ENCODE results near the gene PHKG2.

Gene PHKG2

GRCh38 chr16:30756781-30757100 is 8.5 kb downstream of the PHKG2 start:
- DNase-seq (ENCODE audit: low spot score) = no peak

DNA sequence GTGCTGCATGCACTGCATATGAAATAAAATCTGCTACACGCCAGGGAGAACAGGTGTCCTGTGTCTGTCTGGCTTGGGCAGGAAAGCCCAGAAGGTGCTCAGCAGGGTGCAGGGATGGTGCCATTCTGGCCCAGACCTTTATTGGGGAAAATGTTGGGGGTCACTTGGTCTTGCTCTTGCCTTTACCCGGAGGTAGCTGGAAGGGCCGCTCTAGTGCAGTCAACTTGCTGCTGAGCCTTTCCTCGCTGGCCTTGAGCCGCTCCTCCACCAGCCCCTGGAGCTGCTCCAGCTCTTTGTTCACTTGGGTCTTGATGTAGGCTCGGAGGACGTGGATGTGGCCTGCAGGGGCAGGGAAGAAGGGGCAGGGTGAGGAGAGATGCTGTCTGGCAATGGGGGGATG is 9.1 kb downstream of the PHKG2 start:
- DNase-seq (ENCODE audit: low spot score) = no peak

DNA sequence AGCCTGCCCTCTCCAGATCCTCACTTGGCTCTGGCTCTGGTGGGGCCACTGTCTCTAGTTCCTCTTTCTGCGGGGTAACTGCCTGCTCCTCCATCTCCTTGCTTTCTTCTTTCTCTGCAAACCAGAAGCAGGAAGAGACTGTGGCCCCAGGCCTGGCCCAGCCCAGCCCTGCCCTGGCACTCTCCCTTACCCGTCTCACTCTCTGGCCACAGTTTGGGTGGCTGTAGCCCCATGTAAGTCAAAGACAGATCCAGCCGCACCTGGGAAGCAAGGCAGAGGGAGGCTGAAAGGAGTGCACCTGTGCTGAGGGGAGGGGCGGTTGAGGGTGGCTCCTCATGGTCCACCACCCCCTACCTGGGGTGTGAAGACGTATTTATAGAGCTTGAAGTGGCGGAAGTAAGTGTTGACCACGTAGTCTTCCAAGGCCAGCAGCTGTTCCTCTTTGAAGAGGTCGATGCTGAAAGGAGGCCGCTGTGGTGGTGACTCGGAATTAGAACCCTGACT is 10.8 kb downstream of the PHKG2 start:
- no peak for DNase-seq (ENCODE audit: low spot score)

- DNase-seq (ENCODE audit: low spot score) = peak; percentile 30
Observed at GRCh38 chr16:30760001-30760559, 11.9 kb downstream of the PHKG2 start.

DNA sequence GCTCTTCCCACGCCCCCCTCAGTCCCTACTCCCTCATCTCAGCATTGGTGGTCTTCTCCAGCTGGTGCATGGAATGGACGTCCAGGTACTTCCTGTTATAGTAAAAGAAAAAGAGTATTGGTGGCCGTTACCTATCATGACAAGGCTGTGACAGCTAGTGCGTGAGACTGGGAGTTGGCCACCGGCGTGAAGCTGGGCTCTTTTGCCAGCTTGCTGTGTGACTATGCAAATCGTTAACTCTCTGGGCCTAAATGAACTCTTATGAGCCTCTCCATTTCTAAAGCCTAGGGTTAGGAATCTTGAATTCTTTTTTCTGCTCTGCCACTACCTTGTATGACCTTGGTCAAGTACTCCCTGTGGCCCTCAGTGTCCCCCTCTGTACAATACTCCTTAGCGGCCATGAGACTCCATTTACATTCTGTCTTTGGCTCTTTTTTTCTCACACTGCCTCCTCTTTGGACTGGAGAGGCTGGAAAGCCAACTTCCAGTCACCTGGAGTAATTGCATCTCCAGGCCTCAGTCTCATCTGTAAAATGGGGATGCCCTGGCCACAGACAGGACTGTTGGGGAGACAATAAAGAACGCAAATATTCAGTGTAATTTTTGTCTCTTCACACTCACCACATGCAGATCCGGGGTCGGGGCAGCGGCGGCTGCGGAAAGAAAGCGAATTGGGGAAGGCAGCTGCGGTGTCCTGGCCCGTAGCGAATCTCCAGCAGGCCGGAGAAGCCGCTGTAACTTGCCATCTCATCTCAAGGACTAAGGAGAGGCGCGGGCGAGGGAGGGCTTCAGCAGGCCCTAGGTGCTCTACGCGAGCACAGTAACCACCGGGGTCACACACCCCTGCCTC is 12.6 kb downstream of the PHKG2 start:
- DNase-seq (ENCODE audit: low spot score) = no peak

GRCh38 chr16:30761427-30761927 is 13.3 kb downstream of the PHKG2 start:
- DNase-seq (ENCODE audit: low spot score) = peak; percentile 67

GRCh38 chr16:30761928-30762902 is 14.0 kb downstream of the PHKG2 start, which contains the start of the genes CFAP119 and RNF40:
Gene CFAP119 (minus strand): TSS chr16:30762062. CDS start chr16:30761748, 314 bp downstream.
Gene RNF40 (plus strand): TSS chr16:30762322. CDS start chr16:30762546, 224 bp downstream.
- DNase-seq (ENCODE audit: low spot score) = peak; percentile 99

DNA sequence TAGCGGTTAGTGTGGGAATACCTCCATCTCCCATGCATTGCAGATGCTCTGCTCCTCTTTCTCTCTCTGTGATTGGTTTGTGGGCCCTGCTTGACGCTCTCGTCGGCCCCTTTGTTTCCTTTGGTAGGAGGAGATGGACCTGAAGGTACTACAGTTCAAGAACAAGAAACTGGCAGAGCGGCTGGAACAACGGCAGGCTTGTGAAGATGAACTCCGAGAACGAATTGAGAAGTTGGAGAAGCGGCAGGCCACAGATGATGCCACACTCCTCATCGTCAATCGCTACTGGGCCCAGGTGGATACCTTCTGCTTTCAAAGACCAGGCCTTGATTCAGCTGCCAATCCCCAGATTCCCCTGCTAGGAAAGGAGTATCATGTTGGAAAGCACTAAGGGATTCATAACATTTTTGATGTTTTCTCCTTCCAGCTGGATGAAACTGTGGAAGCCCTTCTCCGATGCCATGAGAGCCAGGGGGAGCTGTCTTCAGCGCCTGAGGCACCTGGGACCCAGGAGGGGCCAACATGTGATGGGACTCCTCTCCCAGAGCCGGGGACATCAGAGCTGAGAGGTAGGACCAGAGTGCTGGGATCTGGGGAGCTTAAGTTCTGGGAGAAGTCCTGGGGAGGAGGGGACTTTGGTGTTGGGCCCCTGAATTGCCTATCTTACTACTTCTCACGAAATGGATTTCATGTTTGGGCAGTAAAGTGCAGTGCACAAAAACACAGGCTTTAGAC is 14.9 kb downstream of the PHKG2 start:
- no peak for DNase-seq (ENCODE audit: low spot score)

DNA sequence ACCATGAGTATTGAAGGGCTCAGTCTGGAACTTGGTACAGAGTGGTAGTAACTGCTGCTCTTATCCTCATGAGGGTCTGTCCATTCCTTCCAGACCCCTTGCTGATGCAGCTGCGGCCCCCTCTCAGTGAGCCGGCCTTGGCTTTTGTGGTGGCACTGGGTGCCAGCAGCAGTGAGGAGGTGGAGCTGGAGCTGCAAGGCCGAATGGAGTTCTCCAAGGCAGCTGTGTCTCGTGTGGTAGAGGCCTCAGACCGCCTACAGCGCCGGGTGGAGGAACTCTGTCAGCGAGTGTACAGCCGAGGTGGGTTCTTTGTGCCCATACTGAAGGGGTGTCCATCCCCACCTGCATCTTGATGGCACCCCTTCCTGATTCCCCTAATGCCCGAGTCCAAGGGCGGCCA is 15.9 kb downstream of the PHKG2 start:
- DNase-seq (ENCODE audit: low spot score) = no peak

DNA sequence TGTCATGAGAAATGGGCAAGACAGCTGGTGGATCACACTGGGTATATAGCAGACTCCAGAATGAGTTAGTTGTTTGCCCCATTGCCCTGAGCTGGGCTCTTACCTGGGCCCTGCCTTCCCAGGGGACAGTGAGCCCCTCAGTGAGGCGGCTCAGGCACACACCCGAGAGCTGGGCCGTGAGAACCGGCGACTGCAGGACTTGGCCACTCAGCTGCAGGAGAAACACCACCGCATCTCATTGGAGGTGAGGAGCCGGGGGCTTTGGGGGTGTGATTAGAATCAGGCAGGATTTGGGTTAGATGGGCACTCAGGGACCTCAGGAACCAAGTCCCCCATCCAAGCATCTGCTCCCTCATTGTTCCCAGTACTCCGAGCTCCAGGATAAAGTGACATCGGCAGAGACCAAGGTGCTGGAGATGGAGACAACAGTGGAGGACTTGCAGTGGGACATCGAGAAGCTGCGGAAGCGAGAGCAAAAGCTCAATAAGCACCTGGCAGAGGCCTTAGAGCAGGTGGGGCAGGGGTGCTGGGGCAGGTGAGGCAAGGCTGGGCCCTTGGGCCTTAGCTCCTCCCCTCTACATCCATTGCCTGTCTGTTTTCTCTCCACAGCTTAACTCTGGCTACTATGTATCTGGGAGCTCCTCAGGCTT is 16.7 kb downstream of the PHKG2 start:
- no peak for DNase-seq (ENCODE audit: low spot score)

DNA sequence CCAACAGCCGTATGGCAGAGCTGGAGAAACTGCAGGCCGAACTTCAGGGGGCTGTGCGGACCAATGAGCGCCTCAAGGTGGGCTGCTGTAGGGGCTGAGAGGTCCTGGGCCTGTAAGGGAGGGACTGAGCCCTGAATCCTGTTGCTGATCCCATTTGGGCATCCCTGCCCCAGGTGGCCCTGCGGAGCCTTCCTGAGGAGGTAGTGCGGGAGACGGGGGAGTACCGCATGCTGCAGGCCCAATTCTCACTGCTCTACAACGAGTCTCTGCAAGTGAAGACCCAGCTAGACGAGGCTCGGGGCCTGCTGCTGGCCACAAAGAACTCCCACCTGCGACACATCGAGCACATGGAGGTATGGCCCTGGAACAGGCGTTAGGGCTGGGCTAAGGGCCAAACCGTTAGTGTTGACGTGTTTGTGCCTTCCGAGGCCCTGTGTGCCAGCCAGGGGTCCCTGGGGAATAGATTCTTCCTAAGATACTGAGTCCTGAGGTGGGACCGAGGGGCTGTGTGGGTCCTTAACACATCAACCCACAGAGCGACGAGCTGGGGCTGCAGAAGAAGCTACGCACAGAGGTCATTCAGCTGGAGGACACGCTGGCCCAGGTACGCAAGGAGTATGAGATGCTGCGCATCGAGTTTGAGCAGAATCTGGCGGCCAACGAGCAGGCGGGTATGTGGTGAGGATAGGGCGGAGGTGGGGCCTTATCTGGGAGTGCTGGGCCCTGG is 18.1 kb downstream of the PHKG2 start:
- DNase-seq (ENCODE audit: low spot score) = no peak

- no peak for DNase-seq (ENCODE audit: low spot score)
Observed at GRCh38 chr16:30766933-30767284, 18.7 kb downstream of the PHKG2 start.

DNA sequence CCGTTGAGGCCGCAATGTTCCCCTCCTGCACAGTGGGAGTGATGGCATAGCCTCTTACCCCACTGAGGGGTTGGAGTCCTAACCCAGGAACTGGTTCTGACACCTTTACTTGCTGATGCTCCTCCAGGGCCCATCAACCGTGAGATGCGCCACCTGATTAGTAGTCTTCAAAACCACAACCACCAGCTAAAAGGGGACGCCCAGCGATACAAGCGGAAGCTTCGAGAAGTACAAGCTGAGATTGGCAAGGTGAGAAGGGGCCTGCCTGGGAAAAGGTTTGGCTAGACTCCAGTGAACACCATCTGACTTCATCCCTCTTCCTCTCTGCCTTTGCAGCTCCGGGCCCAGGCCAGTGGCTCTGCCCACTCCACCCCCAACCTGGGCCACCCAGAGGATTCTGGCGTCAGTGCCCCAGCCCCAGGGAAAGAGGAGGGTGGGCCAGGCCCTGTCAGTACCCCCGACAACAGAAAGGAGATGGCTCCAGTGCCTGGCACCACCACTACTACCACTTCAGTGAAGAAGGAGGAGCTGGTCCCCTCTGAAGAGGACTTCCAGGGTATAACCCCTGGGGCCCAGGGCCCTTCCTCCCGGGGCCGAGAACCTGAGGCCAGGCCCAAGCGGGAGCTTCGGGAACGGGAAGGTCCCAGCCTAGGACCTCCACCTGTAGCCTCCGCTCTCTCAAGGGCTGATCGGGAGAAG is 19.7 kb downstream of the PHKG2 start:
- no peak for DNase-seq (ENCODE audit: low spot score)

- DNase-seq (ENCODE audit: low spot score) = no peak
Observed at GRCh38 chr16:30768583-30769181, 20.5 kb downstream of the PHKG2 start.

DNA sequence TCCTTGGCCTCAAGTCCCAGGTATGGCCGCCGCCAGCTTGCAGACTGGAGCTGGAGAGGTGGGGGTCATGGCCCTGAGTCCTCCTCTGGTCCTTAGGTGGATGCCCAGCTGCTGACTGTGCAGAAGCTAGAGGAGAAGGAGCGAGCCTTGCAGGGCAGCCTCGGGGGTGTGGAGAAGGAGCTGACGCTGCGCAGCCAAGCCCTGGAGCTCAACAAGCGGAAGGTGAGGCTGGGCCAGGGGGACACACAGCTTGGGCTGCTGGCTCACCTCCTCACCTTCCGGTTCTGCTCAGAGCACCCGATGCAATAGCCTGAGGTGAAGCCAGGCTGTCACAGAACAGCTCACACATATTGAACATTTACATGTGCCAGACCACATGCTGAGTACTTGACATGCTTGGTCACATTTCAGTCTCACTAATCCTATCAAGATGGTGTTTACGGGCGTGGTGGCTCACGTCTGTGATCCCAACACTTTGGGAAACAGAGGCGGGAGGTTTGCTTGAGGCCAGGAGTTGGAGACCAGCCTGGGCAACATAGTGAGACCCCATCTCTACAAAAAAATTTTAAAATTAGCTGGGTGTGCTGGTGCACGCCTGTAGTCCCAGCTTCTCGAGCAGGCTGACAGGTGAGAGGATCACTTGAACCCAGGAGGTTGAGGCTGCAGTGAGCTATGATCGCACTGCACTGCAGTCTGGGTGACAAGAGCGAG is 21.3 kb downstream of the PHKG2 start:
- DNase-seq (ENCODE audit: low spot score) = no peak

DNA sequence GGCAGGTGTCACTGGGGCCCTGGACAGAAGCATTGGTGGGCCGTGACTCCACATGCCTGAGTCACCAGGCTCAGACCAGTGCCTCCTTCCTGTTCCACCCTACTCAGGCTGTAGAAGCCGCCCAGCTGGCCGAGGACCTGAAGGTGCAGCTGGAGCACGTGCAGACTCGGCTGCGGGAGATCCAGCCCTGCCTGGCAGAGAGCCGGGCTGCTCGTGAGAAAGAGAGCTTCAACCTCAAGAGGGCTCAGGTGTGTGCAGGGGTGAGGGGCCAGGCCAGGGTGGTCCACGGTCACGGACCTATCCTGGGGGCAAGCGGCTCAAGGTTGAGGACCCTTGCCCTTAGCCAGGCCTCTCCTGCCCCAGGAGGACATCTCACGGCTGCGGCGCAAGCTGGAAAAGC is 23.5 kb downstream of the PHKG2 start:
- DNase-seq (ENCODE audit: low spot score) = peak; percentile 47

DNA sequence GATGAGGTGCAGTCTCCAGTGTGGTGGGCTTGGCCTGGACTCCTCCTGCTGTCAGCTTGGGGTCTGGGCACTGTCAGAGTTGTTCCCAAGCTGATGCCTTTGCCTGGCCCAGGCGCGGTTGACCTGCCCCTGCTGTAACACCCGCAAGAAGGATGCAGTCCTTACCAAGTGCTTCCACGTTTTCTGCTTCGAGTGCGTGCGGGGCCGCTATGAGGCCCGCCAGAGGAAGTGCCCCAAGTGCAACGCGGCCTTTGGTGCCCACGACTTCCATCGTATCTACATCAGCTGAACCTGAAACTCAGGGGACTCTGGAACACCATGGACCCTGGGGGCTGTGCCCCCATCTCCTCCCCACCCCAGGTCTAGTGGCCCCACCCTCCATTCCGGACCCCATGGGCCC is 25.6 kb downstream of the PHKG2 start:
- DNase-seq (ENCODE audit: low spot score) = no peak

DNA sequence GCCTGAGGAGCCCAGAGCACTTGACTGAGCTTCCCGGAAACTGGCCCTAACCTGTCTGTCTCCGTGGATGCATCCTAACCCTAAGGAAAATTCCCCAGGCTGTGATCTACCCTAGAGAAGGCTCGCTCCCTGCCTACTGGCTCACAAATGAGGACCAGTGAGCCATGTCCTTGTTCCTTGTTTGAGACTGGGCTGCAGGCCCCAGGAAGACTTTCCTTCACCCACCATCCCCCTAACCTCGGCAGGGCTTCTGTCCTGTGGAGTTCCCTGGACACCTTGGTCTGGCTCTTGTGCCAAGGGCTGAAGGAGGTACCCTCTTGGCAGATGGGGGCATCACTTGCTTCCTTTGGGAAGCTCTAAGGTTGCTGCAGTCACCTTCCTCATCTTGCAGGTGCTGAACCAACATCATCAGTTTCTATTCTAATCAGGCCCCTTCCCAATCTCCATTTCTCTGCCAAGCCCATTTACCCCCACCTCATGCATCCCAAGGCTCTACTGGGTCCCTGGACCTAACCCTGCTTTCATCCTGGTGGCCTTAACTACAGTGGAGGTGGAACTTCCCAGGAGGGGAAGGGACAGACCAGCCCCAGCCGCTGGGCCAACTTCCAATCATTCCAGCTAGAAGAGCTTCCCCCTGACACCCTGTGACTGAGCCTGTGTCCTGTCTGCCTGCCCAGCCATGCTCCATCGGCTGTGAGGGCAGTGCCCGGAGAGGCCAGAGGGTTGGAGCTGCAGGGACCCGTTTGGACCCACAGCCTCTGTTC is 26.3 kb downstream of the PHKG2 start:
- no peak for DNase-seq (ENCODE audit: low spot score)

All from RKO (cell line).